Activated T-cell treated with anti-CD3 and anti-CD28 coated beads, Interleukin-2, amount 50 U/mL, for 1 hour (primary cell): ENCODE measurements around the gene ARHGAP10.
A peak's percentile ranks its signal among the peaks of the same experiment; 100 is the strongest.

Source experiments
- DNase-seq: peaks from one replicate; pipeline ENCODE4 v3.0.0-alpha.2; 2020

ARHGAP10 gene

GRCh38 chr4:147731580-147732517, at the start of gene ARHGAP10:
Gene ARHGAP10 (plus strand): TSS chr4:147732088. CDS start chr4:147732302, 214 bp downstream.
- peak; percentile 76 for DNase-seq

DNA sequence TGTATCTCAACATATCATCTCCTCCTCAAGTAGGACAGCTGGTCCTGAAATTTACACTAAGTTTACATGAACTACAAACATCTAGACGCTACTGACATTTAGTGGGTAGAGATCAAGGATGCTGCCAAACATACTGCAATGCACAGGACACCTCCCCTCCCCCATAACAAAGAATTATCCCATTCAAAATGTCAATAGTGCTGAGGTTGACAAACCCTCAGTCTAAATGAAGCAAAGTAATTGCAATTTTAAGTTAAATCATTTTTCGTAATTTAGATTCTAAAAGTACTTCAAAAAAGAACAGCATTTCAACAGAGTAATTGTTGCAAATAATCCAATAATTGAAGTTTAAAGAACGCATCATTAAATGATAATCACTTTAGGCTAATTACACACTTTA, 49.1 kb upstream of the ARHGAP10 start:
- DNase-seq: no peak

DNA sequence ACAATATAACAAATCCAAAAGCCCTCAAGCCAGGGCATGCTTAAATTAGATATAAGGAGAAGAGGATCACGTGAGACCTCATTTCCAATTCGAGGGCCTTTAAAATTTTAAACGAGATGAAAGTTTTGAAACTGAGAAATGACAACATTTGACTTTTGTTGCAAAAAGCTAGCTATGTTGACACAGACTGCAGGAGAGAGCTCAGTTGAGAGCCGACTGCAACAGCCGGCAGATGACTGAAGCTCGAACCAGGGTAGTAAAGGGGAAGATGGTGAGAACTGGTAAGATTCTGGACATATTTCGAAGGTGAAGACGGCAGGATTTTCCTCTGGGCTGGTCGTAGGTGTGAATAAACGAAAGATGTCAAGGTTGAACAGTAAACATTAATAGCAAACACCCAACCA, 48.7 kb upstream of the ARHGAP10 start:
- DNase-seq: peak; percentile 22

DNA sequence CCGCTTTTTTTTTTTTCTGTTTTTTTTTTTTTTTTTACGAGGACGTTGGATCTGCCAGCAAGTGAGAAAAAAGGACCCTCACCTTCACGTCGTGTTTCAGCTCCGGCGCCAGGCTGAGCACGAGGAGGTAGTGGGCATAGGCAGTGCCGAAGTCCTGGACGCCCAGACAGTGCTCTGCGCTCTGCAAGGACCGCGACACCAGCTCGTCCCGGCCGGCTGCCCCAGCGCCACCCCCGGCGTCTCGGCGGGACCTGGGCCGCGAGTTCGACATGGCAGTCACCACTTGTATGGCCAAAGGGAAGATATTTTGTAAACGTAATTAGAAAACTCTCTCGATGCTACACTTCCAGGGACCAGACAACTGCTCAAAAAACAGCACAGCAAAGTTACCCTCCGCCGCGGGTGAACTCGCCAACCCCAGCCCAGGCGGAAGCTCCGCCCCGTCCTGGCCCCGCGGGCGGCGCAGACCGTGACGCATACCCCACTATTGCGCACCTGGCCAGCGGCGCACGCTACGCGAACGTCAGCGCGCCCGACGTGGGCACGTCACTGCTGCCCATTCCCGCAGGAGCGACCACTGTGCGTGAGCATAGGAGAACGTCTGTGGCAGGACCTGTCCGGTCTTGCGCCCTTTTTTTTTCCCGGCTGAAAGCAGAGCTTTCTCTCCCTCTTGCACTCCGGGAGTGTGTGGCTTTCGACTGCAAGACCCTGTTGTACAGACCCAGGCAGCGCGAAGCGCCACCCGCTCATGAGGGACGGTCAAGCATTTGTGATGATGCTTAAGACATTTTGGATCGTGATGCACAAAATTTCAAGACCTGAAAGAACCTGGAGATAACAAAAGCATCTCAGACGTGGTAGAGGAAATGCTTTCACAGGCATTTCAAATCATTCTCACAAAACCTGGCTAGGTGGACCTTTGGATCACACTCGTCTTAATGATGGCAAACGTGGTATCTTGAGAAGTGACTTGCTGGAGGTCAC, 47.9 kb upstream of the ARHGAP10 start, which contains the start of gene PRMT9:
PRMT9 (minus strand) TSS at position 447 of the 984 bp plus-strand sequence; CDS start at position 271, 176 bp downstream.
- peak; percentile 90 for DNase-seq

DNA sequence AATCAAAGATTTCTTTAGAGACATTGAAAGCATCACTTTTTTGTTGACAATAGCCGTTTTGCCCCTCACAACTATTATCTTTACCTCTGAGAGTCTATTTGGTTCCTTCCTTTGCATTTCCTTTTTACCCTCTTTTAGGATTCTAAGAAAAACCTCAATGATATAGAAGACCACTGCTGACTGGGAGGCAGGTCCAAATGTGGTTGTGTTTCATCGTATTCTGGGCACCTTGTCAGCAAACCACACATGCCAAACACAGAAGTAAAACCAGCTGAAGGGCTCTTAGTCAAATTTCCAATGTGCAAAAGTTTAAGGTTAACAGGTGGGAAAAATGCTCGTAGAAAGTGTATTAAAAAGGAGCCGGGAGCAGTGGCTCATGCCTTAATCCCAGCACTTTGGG, 42.8 kb upstream of the ARHGAP10 start:
- no peak for DNase-seq

DNA sequence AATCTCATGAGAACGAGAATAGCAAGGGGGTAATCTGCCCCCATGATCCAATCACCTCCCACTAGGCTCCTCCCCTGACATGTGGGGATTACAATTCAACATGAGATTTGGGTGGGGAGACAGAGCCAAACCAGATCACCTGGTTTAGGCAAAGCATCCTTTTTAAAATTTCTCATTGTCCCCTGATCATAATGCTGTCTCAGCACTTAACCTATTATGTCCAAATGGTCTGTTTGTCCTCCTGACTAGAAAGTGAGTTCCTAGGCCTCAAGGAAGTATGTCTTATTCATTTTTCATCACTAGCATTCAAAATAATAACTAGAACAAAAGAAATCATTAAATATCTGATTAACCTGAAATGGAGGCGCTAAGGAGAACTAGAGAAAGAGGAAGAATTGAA, 40.1 kb upstream of the ARHGAP10 start:
- DNase-seq: no peak

GRCh38 chr4:147693218-147693617, 38.7 kb upstream of the ARHGAP10 start:
- no peak for DNase-seq

DNA sequence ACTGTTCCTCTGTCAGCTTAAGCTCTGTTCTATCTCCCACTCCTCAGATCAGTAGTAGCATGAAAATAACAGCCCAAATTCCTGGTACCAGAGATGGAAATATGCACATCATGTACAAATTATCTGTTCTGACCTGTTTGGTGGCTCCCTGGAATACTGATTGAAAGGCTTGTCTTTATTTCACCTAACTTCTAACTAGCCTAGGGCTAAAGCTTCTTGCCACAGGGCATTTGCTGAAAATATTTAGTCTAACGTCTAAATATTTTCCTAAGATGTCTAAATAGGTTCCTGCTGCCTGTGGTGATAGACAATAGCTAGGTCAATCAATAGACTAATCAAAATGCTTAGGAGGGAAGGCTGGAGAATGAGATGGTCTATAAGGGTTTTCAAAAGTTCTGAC, 35.0 kb upstream of the ARHGAP10 start:
- DNase-seq: no peak

DNA sequence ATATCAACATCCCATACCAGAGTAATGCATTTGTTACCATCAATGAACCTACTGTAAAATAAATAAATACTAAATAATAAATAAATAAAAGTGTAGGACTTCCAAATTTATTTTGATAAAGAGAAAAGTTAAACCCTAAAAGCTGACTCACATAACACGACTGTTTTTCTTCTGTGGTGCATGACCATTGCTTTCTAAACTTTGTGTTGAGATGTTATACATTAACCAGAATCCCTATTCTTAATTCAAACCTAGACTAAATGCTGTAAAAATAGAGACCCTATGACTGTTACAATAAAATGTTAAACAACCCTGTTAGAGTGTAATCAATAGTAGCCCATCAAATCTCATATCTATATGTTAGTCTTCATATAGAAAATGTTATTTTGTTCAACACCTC, 27.0 kb upstream of the ARHGAP10 start:
- DNase-seq: no peak

GRCh38 chr4:147707892-147708672, 23.8 kb upstream of the ARHGAP10 start:
- DNase-seq: peak; percentile 36

GRCh38 chr4:147709999-147710398, 21.9 kb upstream of the ARHGAP10 start:
- no peak for DNase-seq

GRCh38 chr4:147714575-147715401, 17.1 kb upstream of the ARHGAP10 start:
- no peak for DNase-seq

DNA sequence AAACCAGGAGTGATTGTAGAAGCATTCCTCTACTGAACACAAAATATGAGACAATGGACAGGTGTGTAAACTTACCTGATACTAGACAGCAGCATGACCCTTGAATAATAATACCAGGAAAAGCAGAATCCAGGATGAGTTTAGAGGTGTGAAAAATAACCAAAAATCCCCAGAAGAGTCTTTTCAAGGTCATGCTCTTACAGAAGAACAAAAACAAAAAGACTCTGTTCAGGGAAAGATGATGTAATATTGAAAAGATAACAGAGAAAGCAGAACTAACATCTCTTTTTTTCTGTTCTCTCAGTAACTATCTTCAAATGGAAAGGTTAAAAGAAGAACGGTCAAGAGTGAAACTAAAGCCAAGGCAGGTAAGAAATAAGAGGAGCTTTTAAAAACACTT, 14.0 kb upstream of the ARHGAP10 start:
- DNase-seq: no peak

- DNase-seq: no peak
Measured at GRCh38 chr4:147723326-147723725, 8.6 kb upstream of the ARHGAP10 start.

DNA sequence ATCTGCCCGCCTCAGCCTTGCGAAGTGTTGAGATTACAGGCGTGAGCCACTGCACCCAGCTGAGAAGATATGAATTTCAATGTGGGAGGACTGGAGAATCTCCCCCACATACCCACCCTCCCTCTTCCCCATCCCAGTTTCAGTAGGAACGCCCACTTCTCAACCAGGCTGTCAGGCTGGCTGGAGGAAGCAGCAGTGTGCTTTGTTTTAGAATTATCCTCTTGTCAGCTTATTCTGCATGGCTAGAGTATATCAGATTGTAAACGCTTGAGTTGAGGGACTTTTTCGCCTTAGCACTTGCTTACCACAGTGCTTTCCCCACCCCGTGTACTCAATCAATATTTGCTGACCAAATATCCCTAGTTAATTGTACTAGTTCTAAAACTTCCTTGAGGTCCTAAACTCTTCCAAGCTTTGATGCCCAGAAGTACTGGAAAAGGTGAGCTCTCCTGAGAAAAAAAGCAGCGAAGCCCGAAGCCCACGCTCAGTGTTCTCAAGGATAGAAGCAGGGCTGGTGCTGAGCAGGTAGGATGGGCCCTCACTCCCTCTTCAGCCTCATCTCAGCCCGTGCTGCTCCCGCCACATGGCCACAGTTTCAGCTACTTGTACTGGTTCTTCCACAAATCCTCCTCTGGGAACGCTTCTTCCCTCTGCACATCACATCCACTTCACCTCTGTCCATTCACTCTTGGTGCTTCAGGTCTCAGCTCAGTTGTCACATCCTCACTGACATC, 7.3 kb upstream of the ARHGAP10 start:
- DNase-seq: no peak

DNA sequence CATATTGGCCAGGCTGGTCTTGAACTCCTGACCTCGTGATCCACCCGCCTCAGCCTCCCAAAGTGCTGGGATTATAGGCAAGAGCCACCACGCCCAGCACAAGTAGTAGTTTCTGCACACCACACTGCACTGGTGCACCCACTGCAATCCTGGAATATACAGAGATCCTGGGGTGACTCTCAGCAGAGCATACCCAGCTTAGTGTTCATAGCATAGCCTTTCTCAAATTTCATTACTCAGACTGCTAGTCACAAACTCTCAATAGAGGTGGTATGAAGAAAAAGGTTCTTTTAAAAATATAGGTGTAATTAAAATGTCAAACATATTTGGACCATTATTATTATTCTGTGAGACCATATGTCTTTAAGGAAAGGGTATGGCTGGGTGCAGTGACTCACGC, 6.2 kb upstream of the ARHGAP10 start:
- DNase-seq: no peak

DNA sequence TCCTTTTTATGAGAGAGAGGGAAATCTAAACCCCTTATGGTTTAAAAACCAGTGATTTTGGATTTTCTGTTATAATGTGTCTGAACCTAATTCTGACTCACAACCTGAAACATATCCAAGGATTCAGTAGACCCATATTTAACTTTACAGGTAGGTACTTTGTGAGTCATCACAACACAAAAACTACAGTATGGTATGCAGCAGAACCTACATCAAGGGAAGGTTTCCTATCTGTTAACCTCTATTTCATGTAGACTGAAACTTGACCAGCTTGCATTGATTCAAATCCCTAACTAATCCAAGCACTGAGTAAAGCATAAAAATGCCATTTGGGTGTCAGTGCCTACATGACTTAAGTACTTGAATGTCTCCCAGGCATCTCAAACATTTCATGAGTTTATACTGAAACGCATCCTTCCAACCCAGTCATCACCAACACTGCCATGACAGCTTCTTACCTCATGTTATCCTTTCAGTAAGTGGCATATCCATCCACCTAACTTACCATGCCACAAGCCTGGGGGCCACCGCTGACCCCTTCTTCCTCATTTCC, 4.3 kb upstream of the ARHGAP10 start:
- no peak for DNase-seq

DNA sequence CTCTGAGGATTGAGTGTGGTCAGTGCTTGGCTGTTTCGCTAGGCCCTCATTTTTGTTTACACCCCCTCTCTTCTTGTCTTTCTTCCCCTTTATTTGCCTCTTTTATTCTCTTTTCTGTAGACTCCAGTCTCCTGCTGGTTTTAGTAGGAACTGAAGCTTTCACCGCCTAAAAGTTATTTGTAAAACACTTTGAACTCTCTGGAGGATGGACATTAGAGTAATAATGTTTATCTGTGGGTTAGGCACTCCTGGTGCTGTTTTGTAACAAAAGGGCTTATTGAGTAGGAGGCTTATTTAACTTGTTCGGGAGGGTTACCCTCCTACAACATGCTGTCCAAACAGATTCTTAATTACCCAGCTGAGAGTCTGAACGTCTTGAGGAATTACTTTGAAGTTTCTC, 1.6 kb upstream of the ARHGAP10 start:
- no peak for DNase-seq

DNA sequence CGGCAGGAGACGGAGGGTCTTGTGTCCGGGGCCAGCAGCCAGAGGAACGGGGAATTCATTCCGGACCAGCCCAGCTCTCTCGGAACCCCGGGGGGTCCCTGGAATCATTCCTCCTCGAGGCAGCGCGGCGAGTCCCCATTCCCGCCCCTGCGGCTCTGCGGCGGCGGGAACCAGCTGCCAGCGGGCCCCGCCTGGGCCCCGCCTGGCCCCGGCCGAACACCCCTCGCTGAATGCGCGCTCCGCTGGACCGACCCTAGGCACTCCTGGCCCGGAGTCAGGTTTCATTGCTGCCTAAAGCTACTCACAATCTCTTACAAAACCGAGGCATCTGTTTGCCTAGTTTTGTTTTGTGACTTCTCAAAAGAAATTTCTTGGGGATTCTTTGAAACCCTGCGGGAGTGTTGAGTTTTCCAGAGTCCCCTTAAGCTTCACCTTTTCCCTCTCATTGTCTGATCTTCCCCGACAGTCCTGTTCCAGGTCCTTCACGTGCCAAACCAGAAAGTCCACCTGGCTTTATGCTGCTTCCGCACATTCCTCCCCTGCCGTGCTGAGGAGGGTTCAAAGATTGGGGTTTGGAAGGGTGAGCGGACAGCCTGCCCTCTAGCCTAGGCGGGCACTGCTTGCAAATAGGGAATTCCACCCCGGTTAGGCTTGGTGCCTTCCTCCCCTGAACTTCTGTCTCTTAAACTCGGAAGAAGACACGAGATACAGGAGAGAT, 789 bp downstream of the ARHGAP10 start:
- DNase-seq: peak; percentile 22
